ENCODE results near the gene GRIN2A.

Gene GRIN2A

GRCh38 chr16:9763505-9763904, 418.7 kb downstream of the GRIN2A start:
- H3K4me3 Mint-ChIP-seq: no peak overlapping the region
- peaks cover 12% of the 10 kb centered on the region for H3K36me3 Mint-ChIP-seq (ENCODE audit: low read depth)
- peaks cover 4% of the 10 kb centered on the region for H3K27me3 Mint-ChIP-seq (ENCODE audit: low read depth, poor library complexity)
- no peaks in the 10 kb centered on the region for H3K4me1 Mint-ChIP-seq
- TF ChIP-seq, protein P1, sequence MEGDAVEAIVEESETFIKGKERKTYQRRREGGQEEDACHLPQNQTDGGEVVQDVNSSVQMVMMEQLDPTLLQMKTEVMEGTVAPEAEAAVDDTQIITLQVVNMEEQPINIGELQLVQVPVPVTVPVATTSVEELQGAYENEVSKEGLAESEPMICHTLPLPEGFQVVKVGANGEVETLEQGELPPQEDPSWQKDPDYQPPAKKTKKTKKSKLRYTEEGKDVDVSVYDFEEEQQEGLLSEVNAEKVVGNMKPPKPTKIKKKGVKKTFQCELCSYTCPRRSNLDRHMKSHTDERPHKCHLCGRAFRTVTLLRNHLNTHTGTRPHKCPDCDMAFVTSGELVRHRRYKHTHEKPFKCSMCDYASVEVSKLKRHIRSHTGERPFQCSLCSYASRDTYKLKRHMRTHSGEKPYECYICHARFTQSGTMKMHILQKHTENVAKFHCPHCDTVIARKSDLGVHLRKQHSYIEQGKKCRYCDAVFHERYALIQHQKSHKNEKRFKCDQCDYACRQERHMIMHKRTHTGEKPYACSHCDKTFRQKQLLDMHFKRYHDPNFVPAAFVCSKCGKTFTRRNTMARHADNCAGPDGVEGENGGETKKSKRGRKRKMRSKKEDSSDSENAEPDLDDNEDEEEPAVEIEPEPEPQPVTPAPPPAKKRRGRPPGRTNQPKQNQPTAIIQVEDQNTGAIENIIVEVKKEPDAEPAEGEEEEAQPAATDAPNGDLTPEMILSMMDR (IDR thresholded peaks at IDR 0.05): no peak
- no peak overlapping the region for H3K27ac Mint-ChIP-seq
- DNase-seq: no peak
- H3K9me3 Mint-ChIP-seq: no peaks in the 10 kb centered on the region

DNA sequence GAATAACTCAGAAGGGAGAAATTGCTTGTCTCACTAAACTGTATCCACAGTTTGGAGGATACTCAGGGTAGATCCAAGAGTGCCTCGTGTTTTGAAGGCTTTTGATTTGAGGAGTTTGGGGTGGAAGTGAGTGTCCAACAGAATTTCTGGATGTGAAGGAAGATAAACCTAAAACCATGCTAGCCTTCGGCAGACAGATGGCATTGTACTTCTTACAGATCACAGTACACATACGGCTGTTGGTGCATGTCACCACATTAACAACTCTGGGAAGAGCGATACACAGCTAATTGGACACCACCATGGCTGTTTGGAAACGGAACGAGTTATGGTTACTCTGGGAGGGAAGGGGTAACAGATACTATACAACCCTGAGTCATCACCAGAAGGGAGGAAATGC, 420.4 kb downstream of the GRIN2A start:
- Mint-ChIP-seq H3K27me3 (ENCODE audit: low read depth, poor library complexity) (peaks cover 7% of the 10 kb centered on the region), H3K4me1 (peaks cover 11% of the 10 kb centered on the region), H3K27ac (no peak overlapping the region), H3K36me3 (ENCODE audit: low read depth) (peaks cover 12% of the 10 kb centered on the region), H3K4me3 (no peak overlapping the region), H3K9me3 (no peaks in the 10 kb centered on the region)
- TF ChIP-seq, protein P1 (IDR thresholded peaks at IDR 0.05): no peak
- no peak for DNase-seq

DNA sequence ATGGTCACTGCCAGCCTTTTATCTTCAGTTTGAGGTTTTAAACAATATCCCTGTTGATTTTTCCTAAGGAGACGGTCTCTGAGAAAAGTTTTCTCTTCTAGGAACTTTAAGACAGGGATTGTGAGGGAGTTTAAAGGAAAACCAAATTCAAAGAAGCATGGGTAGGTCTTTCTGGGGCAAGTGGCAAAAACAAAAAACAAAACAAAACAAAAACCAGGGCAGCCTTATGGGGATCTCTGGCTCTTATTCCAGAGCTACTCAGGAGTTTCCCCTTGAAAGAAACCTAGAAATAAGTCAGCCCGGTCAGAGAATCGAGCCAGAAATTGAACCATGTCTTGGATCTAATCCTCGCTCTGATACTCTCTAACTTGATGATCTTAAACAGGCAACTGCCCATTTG, 424.5 kb downstream of the GRIN2A start:
- peaks cover 32% of the 10 kb centered on the region for H3K4me1 Mint-ChIP-seq
- H3K27ac Mint-ChIP-seq: no peak overlapping the region
- TF ChIP-seq, protein P1 (IDR thresholded peaks at IDR 0.05): no peak
- DNase-seq: no peak
- H3K9me3 Mint-ChIP-seq: no peaks in the 10 kb centered on the region
- peaks cover 7% of the 10 kb centered on the region for H3K27me3 Mint-ChIP-seq (ENCODE audit: low read depth, poor library complexity)
- H3K4me3 Mint-ChIP-seq: no peak overlapping the region
- H3K36me3 Mint-ChIP-seq (ENCODE audit: low read depth): no peaks in the 10 kb centered on the region

GRCh38 chr16:9756434-9756833, 425.8 kb downstream of the GRIN2A start:
- Mint-ChIP-seq H3K4me1 (peaks cover 32% of the 10 kb centered on the region), H3K9me3 (no peaks in the 10 kb centered on the region), H3K27ac (no peak overlapping the region), H3K4me3 (no peak overlapping the region), H3K36me3 (ENCODE audit: low read depth) (no peaks in the 10 kb centered on the region), H3K27me3 (ENCODE audit: low read depth, poor library complexity) (peaks cover 7% of the 10 kb centered on the region)
- no peak for DNase-seq
- TF ChIP-seq, protein P1 (IDR thresholded peaks at IDR 0.05): no peak

DNA sequence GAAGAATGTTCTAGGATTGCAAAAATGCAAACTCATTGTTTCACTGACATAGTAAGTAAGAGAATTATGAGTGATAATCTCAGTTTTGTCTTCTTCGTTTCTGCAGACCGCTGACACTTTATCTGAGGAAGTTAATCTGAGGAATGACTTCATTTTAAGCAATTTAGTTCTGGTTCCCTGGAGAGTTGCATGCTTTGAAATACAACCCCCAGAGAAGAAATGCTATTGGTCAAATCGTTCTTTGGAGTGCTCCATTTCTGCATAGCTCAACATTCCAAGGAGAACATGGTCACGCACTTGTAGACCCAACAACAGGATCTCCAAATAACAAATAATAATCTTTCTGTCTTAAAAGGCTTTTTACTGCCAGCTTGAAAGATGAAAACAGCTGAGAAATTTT, 427.1 kb downstream of the GRIN2A start:
- no peaks in the 10 kb centered on the region for H3K36me3 Mint-ChIP-seq (ENCODE audit: low read depth)
- peaks cover 4% of the 10 kb centered on the region for H3K27me3 Mint-ChIP-seq (ENCODE audit: low read depth, poor library complexity)
- peaks cover 35% of the 10 kb centered on the region for H3K4me1 Mint-ChIP-seq
- no peaks in the 10 kb centered on the region for H3K9me3 Mint-ChIP-seq
- no peak overlapping the region for H3K27ac Mint-ChIP-seq
- H3K4me3 Mint-ChIP-seq: no peak overlapping the region
- DNase-seq: no peak
- TF ChIP-seq, protein P1 (IDR thresholded peaks at IDR 0.05): no peak

- H3K9me3 Mint-ChIP-seq: no peaks in the 10 kb centered on the region
- DNase-seq: no peak
- H3K27ac Mint-ChIP-seq: no peak overlapping the region
- peaks cover 5% of the 10 kb centered on the region for H3K4me1 Mint-ChIP-seq
- TF ChIP-seq, protein P1 (IDR thresholded peaks at IDR 0.05): no peak
- no peak overlapping the region for H3K4me3 Mint-ChIP-seq
- peaks cover 7% of the 10 kb centered on the region for H3K27me3 Mint-ChIP-seq (ENCODE audit: low read depth, poor library complexity)
- H3K36me3 Mint-ChIP-seq (ENCODE audit: low read depth): no peaks in the 10 kb centered on the region
Observed at GRCh38 chr16:9741776-9742175, 440.5 kb downstream of the GRIN2A start.

All from nephron progenitor cell (in vitro differentiated cells).